Smooth muscle cell (in vitro differentiated cells): ENCODE results near the gene MRPL1. TPM values are rescaled to one million over a fixed set of nuclear protein-coding genes. Genes with fewer than 3 reads are reported as not detected.

Source experiments
- DNase-seq: peaks from one replicate; lab custom pipeline; 2025; ENCODE audit not compliant: unreplicated experiment; lab: John Stamatoyannopoulos, UW
- H2AFZ ChIP-seq: fragments of 200-600 bp; sonication (generic); 2 replicates; pipeline ENCODE4 v1.6.0; 2016; ENCODE audit warnings: antibody characterized with exemption, low read depth, mild to moderate bottlenecking
- H3F3A ChIP-seq: fragments of 200-600 bp; sonication (generic); 2 replicates; pipeline ENCODE4 v1.6.0; 2017; ENCODE audit warnings: antibody characterized with exemption, low read depth
- H3K27ac ChIP-seq: fragments of 200-600 bp; sonication (generic); 2 replicates; pipeline ENCODE4 v1.5.1; 2016; ENCODE audit warnings: low read depth, mild to moderate bottlenecking
- H3K27me3 ChIP-seq: fragments of 200-600 bp; sonication (generic); 2 replicates; pipeline ENCODE4 v1.6.1; 2016; ENCODE audit warnings: low read depth, mild to moderate bottlenecking
- H3K36me3 ChIP-seq: fragments of 200-600 bp; sonication (generic); 2 replicates; pipeline ENCODE4 v1.5.1; 2016; ENCODE audit warnings: low read depth
- H3K4me1 ChIP-seq: fragments of 200-600 bp; sonication (generic); 2 replicates; pipeline ENCODE4 v1.5.1; 2016; ENCODE audit warnings: low read depth
- H3K4me2 ChIP-seq: fragments of 200-600 bp; sonication (generic); 2 replicates; pipeline ENCODE4 v1.6.0; 2016; ENCODE audit warnings: mild to moderate bottlenecking
- H3K4me3 ChIP-seq: fragments of 200-600 bp; sonication (generic); 2 replicates; pipeline ENCODE4 v1.5.1; 2016; ENCODE audit warnings: mild to moderate bottlenecking
- H3K79me2 ChIP-seq: fragments of 200-600 bp; sonication (generic); 2 replicates; pipeline ENCODE4 v1.6.0; 2016; ENCODE audit warnings: low read depth, mild to moderate bottlenecking
- H3K9ac ChIP-seq: fragments of 200-600 bp; sonication (generic); 2 replicates; pipeline ENCODE4 v1.6.0; 2016; ENCODE audit warnings: low read depth
- H3K9me3 ChIP-seq: fragments of 200-600 bp; sonication (generic); replicated peaks from 2 replicates; pipeline ENCODE4 v1.5.1; 2016; ENCODE audit warnings: low read depth
- H4K20me1 ChIP-seq: fragments of 200-600 bp; sonication (generic); 2 replicates; pipeline ENCODE4 v1.6.0; 2016; ENCODE audit warnings: low read depth
- WGBS: methylation state at CpG from one replicate; pipeline ENCODE4 v1.1.7; 2016; ENCODE audit warnings: low lambda C conversion rate; 5-methylcytosine and 5-hydroxymethylcytosine counted together
- polyA plus RNA-seq: library from polyadenylated mRNA; unstranded; fragments of >200 nt; fragmentation: Nextera tagmentation; extraction: Ambion mirVana; gene quantifications from 2 replicates; pipeline ENCODE4 v1.2.1, GENCODE V29; 2016
- total RNA-seq: library from RNA; depleted of rRNA; stranded (reverse); fragments of >200 nt; gene quantifications from 2 replicates; pipeline ENCODE4 v1.2.3, GENCODE V29; 2014
- TF ChIP-seq, protein P1 (sequence below): fragments of 200-600 bp; sonication (generic); IDR thresholded peaks from 2 replicates; pipeline ENCODE4 v1.5.1; 2017; ENCODE audit warnings: borderline replicate concordance, mild to moderate bottlenecking, antibody characterized with exemption; ENCODE audit not compliant: insufficient read depth, poor library complexity, severe bottlenecking

MRPL1 gene
- total and polyA plus RNA-seq, 2 experiments from 2014 or later: 20.2 to 31.6 TPM

DNA sequence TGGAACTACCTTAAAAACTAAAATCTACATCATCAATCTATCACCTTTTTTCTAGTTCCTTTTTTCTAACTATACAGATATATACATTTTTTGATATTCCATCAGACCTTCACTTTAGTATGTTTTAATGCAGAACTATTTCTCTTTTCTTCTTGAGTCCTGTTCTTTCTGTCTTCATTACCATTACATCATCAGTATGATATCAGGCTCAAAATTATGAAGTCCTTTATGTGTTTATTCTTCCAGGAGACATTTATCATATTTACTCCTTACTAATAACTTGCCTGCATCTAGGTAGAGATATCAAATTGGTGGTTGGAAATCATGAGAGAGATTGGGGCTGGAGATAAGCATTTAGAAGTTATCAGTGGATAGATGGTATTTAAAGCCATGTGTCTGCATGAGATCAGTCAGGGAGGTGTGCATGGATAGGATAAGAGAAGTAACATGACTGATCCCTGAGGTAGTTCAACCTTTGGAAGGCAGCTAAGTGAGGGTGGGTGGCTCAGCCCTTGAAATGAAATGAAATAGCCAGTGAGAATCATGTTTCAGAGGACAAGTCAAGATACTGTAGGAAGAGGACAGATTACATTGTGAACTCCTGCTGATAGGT lies 43.1 kb downstream of the MRPL1 start:
- Histone ChIP-seq H3K79me2 (no peaks in the 10 kb centered on the region), H3K27me3 (no peaks in the 10 kb centered on the region)

DNA sequence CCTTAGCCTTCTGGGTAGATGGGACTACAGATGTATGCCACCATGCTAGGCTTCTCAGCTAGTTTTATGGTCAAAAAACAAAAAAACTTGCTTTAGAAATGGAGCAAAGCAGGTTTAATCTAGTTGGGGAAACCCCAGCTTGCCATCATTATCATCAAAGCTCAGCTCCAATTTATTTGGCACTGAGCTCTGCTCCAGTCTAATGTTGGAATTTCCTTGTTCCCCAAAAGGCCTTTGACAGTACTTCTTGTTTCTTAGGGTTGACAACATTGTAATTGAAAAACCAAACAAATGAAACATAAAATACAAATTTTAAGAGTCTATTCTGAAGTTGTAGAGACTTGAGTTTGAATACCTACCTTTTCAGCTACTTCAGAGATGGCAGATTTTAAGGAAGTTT lies 48.0 kb downstream of the MRPL1 start:
- no peaks in the 10 kb centered on the region for H3F3A ChIP-seq
- no peaks in the 10 kb centered on the region for H4K20me1 ChIP-seq
- H3K27me3 ChIP-seq: no peaks in the 10 kb centered on the region
- no peak overlapping the region for H3K27ac ChIP-seq
- H2AFZ ChIP-seq: no peak overlapping the region
- no peak for DNase-seq
- H3K4me3 ChIP-seq: no peak overlapping the region
- no peaks in the 10 kb centered on the region for H3K79me2 ChIP-seq
- no peak overlapping the region for H3K9ac ChIP-seq
- TF ChIP-seq, protein P1, sequence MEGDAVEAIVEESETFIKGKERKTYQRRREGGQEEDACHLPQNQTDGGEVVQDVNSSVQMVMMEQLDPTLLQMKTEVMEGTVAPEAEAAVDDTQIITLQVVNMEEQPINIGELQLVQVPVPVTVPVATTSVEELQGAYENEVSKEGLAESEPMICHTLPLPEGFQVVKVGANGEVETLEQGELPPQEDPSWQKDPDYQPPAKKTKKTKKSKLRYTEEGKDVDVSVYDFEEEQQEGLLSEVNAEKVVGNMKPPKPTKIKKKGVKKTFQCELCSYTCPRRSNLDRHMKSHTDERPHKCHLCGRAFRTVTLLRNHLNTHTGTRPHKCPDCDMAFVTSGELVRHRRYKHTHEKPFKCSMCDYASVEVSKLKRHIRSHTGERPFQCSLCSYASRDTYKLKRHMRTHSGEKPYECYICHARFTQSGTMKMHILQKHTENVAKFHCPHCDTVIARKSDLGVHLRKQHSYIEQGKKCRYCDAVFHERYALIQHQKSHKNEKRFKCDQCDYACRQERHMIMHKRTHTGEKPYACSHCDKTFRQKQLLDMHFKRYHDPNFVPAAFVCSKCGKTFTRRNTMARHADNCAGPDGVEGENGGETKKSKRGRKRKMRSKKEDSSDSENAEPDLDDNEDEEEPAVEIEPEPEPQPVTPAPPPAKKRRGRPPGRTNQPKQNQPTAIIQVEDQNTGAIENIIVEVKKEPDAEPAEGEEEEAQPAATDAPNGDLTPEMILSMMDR: no peak
- no peak overlapping the region for H3K4me2 ChIP-seq
- no peaks in the 10 kb centered on the region for H3K4me1 ChIP-seq
- peaks cover 4% of the 10 kb centered on the region for H3K36me3 ChIP-seq
- H3K9me3 ChIP-seq: no peaks in the 10 kb centered on the region

More for the DNA sequence above, 43.1 kb downstream of the MRPL1 start:
- Histone ChIP-seq H3F3A (no peaks in the 10 kb centered on the region), H3K4me2 (no peak overlapping the region), H3K9me3 (no peaks in the 10 kb centered on the region), H3K4me3 (no peak overlapping the region), H3K4me1 (no peaks in the 10 kb centered on the region), H3K9ac (no peak overlapping the region), H4K20me1 (no peaks in the 10 kb centered on the region), H2AFZ (no peak overlapping the region), H3K36me3 (peaks cover 9% of the 10 kb centered on the region), H3K27ac (no peak overlapping the region)
- TF ChIP-seq, protein P1: no peak
- no peak for DNase-seq

DNA sequence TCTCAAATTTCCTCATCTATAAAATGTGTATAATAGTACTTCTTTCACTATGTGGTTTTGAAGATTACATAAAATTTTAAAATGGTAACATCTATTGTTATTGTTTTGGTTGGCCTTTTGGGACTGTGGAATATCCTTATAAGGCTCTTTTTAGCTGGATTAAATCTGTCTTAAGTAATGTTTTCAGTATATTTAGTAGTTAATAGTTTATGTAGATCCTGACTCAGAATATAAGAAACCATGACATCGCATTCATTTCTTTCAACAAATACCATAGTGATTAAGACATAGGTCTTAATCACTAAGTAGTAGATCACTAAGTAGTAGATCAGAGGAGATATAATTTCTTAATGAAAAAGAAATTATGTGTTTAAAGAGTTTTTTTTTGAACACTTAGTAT lies 48.5 kb downstream of the MRPL1 start:
- H3K9ac ChIP-seq: no peak overlapping the region
- H3K36me3 ChIP-seq: peaks cover 4% of the 10 kb centered on the region
- 92% methylated on average over 1 of the region's 1 CpG for WGBS
- no peak for DNase-seq
- H3K4me1 ChIP-seq: no peaks in the 10 kb centered on the region
- H2AFZ ChIP-seq: no peak overlapping the region
- TF ChIP-seq, protein P1: no peak
- H4K20me1 ChIP-seq: no peaks in the 10 kb centered on the region
- H3K4me2 ChIP-seq: no peak overlapping the region
- H3K79me2 ChIP-seq: no peaks in the 10 kb centered on the region
- H3K9me3 ChIP-seq: no peaks in the 10 kb centered on the region
- no peak overlapping the region for H3K27ac ChIP-seq
- no peaks in the 10 kb centered on the region for H3K27me3 ChIP-seq
- no peak overlapping the region for H3K4me3 ChIP-seq
- no peaks in the 10 kb centered on the region for H3F3A ChIP-seq

DNA sequence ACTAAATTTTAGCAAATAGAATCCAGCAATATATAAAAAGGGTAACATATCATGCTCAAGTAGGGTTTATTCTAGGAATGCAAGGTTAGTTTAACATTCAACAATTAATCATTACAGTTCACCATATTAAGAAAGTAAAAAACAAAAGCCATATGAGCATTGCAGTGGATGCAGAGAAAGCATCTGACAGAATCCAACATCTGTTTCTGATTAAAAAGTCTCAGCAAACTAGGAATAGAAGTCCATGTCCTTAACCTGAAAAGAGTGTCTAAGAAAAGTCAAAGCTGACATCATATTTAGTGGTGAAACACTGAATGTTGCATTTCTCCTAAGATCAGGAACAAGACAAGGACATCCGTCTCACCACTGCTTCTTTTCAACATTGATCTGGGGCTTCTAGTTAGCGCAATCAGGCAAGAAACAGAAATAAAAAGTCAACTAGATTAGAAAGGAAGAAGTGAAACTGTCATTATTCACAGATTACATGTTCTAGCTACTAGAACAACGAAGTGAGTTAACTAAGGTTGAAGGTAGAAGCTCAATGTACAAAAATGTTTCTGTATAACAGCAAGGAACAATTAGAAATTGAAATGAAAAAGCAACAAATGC lies 49.3 kb downstream of the MRPL1 start:
- H3K27me3 ChIP-seq: no peaks in the 10 kb centered on the region
- WGBS: 92% methylated on average over 3 of the region's 3 CpGs
- no peaks in the 10 kb centered on the region for H3K79me2 ChIP-seq
- H4K20me1 ChIP-seq: no peaks in the 10 kb centered on the region
- H3F3A ChIP-seq: no peaks in the 10 kb centered on the region
- peaks cover 4% of the 10 kb centered on the region for H3K36me3 ChIP-seq
- no peak overlapping the region for H3K9ac ChIP-seq
- DNase-seq: no peak
- H2AFZ ChIP-seq: no peak overlapping the region
- H3K4me1 ChIP-seq: no peaks in the 10 kb centered on the region
- H3K27ac ChIP-seq: no peak overlapping the region
- H3K4me3 ChIP-seq: no peak overlapping the region
- H3K4me2 ChIP-seq: no peak overlapping the region
- H3K9me3 ChIP-seq: no peaks in the 10 kb centered on the region
- TF ChIP-seq, protein P1: no peak
